Activated T-cell treated with anti-CD3 and anti-CD28 coated beads, Interleukin-2, amount 50 U/mL, for 24 hours (primary cell): Measurements from ENCODE around the gene KCNH4.

Experiments used
- DNase-seq: peaks from one replicate; pipeline ENCODE4 v3.0.0-alpha.2; 2020
- H3K27ac Mint-ChIP-seq: 2 replicates; pipeline ENCODE4 v1.8.0; 2020; ENCODE audit warnings: mild to moderate bottlenecking, mixed read lengths
- H3K27me3 Mint-ChIP-seq: 2 replicates; pipeline ENCODE4 v1.8.0; 2020; ENCODE audit warnings: mixed read lengths
- H3K36me3 Mint-ChIP-seq: 2 replicates; pipeline ENCODE4 v1.8.0; 2020; ENCODE audit warnings: low read depth, mixed read lengths
- H3K4me1 Mint-ChIP-seq: 2 replicates; pipeline ENCODE4 v1.8.0; 2020; ENCODE audit warnings: low read depth, mixed read lengths
- H3K4me3 Mint-ChIP-seq: 2 replicates; pipeline ENCODE4 v1.8.0; 2020; ENCODE audit warnings: mild to moderate bottlenecking, moderate library complexity, mixed read lengths
- H3K9me3 Mint-ChIP-seq: 2 replicates; pipeline ENCODE4 v1.8.0; 2020; ENCODE audit warnings: mixed read lengths

The KCNH4 gene

DNA sequence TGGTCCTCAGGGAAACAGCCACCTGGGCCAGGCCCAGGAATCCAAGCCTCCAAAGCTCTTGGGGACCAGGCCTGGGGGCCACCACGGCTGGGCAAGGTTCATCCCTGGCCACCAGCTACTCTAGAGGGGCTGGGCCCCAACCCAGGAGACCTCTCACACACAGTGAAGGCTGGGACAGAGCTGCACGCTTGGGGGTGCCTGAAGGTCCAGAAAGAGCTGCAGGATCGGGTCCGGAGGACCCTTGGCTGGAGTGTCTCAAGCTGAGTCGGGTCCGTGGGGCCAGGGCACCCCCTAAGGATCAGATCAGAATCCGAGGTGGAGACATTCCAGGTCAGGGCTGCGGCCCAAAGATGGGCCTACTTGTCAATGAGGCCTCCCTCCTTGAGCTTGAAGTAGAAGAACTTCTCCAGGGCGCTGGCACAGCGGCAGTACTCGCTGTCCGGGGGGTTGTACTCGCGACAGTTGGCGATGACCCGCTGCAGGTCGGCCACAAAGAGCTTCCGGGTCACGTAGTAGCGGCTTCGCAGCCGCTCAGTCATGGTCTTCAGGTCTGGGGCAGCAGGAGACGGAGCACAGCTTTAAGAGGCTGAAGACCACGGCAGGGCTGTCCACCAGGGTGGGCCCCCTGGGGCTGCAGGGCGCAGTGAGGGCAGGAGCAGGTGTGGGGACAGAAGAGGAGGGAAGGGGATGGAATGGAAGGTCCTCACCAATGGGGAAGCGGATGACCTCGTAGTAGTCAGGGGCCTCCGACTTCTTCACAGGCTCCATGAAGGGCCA is 67.5 kb downstream of the KCNH4 start:
- peaks cover 52% of the 10 kb centered on the region for H3K36me3 Mint-ChIP-seq

DNA sequence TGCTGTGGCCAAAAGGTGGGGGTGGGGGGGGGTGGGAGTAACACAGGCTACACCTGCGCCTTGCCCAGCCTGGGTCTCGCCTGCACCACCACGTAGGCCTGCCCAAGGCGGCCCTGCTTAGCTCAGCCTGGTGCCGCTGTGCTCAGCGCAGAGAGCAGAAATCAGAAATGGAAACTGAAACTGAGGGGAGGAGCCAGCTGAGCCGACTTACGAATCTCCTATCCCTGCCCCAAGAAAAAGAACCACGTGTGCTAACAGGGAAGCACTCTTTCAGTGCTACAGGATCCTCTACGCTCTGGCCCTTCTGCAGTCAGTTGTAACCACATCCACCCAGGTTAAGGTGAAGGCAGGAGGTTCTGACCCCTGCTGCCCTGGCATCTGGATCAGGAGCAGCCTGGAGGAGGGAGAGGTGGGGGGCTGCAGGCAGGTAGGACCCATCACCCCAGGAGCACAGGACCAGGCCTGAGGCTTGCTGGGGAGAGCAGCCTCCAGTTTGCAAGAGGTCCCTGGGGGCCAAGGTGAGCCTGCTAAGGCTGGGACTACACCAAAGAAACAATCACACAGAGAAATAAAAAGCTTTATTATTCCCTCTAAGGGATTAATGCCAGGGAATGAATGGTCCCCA is 68.3 kb downstream of the KCNH4 start, which contains the start of gene DHX58:
TSS of gene DHX58 (minus strand) at position 163 of the 625 bp plus-strand sequence. CDS start 822 bp downstream, outside the sequence.
- peak within 1 kb of the TSS; percentile 70 for H3K4me3 Mint-ChIP-seq
- DNase-seq: peak; percentile 80
- no peaks in the 10 kb centered on the region for H3K9me3 Mint-ChIP-seq
- peak within 1 kb of the TSS; percentile 96 for H3K27ac Mint-ChIP-seq
- H3K4me1 Mint-ChIP-seq: peaks cover 46% of the 10 kb centered on the region
- H3K36me3 Mint-ChIP-seq: peaks cover 44% of the 10 kb centered on the region
- no peaks in the 10 kb centered on the region for H3K27me3 Mint-ChIP-seq

More for the DNA sequence above, 67.5 kb downstream of the KCNH4 start:
- Mint-ChIP-seq H3K9me3 (no peaks in the 10 kb centered on the region), H3K4me1 (peaks cover 43% of the 10 kb centered on the region), H3K27ac (peak overlapping the region; percentile 96), H3K4me3 (no peak overlapping the region), H3K27me3 (no peaks in the 10 kb centered on the region)
- DNase-seq: no peak

DNA sequence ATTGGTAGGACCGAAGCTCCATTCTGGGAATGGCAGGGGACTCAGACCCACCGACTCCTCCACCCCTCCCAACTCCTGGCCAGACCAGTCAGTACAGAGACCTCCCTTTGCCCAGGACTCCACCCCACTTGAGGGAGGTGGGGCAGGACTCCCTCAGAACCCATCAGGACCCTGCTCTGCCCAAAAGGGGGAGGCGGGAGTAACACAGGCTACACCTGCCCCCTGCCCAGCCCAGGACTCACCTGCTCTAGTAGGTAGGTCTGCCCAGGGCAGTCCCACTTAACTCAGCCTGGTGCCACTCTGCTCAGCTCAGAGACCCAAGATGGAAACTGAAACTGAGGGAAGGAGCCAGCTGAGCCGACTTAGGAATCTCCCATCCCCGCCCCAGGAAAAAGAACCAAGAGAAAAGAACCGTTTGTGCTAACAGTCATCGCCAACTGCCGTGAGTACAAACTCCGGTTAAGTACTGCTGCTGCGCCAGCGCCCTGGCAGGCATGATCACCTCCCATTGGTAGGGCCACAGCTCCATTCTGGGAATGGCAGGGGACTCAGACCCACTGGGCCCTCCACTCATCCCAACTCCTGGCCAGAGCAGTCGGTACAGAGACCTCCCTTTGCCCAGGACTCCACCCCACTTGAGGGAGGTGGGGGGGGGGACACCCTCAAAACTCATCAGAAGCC is 68.9 kb downstream of the KCNH4 start:
- H3K4me3 Mint-ChIP-seq: peak overlapping the region; percentile 70
- peaks cover 48% of the 10 kb centered on the region for H3K4me1 Mint-ChIP-seq
- H3K27me3 Mint-ChIP-seq: no peaks in the 10 kb centered on the region
- peak overlapping the region; percentile 96 for H3K27ac Mint-ChIP-seq
- H3K36me3 Mint-ChIP-seq: peaks cover 37% of the 10 kb centered on the region
- no peak for DNase-seq
- no peaks in the 10 kb centered on the region for H3K9me3 Mint-ChIP-seq

DNA sequence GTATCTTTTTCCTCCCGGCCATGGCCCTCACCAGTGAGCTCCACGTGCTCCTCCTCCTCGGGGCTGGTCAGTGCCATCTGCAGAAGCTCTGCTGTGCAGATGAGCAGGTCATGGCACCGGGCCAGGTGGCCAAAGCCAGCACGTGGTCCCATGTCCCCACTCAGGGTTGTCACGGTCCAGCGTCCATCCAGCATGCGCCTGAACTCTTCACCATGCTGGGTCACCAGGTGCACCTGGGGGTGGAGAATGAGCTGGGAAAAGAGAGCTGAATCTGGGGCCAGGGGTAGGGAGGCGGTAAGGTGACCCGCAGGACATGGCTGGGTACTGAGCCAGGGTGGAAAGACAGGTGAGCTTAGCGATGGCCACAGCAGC is 69.7 kb downstream of the KCNH4 start:
- no peaks in the 10 kb centered on the region for H3K9me3 Mint-ChIP-seq
- H3K4me3 Mint-ChIP-seq: no peak overlapping the region
- H3K36me3 Mint-ChIP-seq: peaks cover 30% of the 10 kb centered on the region
- H3K4me1 Mint-ChIP-seq: peaks cover 46% of the 10 kb centered on the region
- no peaks in the 10 kb centered on the region for H3K27me3 Mint-ChIP-seq
- H3K27ac Mint-ChIP-seq: peak overlapping the region; percentile 35
- DNase-seq: no peak

DNA sequence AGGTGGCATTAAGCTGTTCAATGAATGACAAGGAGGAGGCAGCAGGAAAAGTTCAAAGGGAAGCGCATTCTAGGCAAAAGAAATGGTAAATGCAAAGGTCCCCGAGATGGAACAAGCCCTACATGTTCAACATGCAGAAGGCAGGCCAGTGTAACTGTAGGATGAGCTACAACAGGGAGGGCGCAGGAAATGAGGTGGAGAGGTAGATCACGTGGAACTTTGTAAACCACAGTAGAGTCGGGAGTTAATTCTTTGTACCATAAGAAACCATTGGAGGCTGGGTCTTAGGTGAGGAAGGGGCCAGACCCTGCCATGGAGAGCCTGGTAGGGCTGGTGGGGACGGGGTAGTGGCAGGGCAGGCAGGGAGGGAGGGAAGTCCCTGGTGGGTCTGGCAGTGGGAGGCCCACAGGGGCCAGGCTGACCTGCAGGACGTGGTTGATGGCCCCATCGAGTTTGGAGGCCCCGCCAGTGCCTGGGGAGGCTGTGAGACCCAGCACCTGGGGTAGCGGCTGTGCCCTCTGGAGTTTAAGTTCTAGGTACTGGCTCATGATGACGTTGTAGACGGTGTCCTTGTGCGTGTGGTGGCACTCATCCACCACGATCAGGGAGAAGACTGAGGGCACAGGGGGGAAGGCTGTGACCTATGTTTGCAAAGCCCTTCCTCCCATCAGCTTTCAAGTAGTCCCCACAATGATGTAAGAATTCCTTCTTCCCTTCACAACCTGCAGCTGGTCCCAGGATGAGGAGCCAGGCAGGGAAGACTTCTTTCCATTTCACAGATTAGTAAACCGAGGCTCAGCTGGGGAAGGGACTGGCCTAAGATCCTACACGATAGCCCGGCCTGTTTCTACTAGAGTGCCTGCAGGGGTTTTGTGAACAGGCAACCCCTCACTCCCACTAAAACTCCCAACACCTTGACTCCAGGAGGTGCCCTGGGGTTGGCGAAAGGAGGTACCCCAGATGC is 70.4 kb downstream of the KCNH4 start:
- Mint-ChIP-seq H3K27ac (peak overlapping the region; percentile 62), H3K4me1 (peaks cover 45% of the 10 kb centered on the region), H3K4me3 (no peak overlapping the region)

GRCh38 chr17:42109086-42109485 is 71.9 kb downstream of the KCNH4 start:
- Mint-ChIP-seq H3K4me3 (no peak overlapping the region), H3K27me3 (no peaks in the 10 kb centered on the region), H3K36me3 (peaks cover 12% of the 10 kb centered on the region), H3K9me3 (no peaks in the 10 kb centered on the region), H3K27ac (no peak overlapping the region), H3K4me1 (peaks cover 45% of the 10 kb centered on the region)
- no peak for DNase-seq

More for the DNA sequence above, 70.4 kb downstream of the KCNH4 start:
- Mint-ChIP-seq H3K27me3 (no peaks in the 10 kb centered on the region), H3K36me3 (peaks cover 23% of the 10 kb centered on the region), H3K9me3 (no peaks in the 10 kb centered on the region)
- DNase-seq: no peak

DNA sequence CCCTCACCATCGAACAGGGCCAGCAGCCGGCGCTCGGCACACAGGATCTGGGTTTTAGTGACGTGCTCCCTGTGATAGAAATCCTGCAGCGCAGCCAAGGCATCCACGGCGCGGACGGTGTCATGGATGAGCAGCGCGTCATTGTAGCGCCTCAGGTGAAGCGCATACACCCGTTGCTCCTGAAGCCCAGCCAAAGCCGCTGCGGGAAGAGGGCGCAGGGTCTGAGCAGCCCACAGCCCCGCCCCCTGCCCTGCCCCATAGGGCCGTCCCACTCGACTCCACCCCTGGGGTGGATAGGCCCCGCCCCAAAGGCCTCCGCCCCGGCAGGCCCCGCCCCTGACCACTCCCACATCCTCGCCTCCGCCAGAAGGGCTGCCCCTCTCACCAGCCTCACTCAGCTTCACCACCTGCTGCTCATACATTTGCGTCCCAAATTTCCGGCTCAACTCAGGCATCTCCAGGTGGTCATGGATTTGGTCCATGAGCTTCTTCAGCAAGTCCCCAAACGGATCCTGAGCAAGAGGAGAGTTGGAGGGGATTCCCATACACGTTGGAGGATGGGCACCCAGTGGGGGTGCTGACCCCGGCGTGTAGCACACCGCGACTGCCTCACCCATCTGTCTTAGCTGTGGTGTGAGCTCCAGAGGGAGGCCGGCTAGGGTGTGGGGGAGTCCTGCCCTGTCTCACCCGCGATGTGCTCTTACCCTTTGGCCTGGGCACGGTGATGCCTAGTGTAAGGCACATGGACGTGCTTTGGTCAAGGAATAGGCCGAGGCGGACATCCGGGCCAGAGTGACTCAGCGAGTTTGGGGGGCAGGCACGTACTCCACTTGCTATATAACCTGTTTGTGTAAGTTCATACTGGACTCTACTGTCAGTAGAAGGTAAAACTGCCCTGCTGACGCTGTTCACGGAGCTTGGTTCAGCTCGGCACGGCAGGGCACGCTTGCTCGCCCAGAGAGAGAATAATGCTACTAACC is 73.1 kb downstream of the KCNH4 start:
- DNase-seq: peak; percentile 99
- Mint-ChIP-seq H3K36me3 (peaks cover 5% of the 10 kb centered on the region), H3K4me1 (peaks cover 40% of the 10 kb centered on the region), H3K27ac (peak overlapping the region; percentile 80), H3K4me3 (peak overlapping the region; percentile 73), H3K9me3 (no peaks in the 10 kb centered on the region), H3K27me3 (no peaks in the 10 kb centered on the region)

DNA sequence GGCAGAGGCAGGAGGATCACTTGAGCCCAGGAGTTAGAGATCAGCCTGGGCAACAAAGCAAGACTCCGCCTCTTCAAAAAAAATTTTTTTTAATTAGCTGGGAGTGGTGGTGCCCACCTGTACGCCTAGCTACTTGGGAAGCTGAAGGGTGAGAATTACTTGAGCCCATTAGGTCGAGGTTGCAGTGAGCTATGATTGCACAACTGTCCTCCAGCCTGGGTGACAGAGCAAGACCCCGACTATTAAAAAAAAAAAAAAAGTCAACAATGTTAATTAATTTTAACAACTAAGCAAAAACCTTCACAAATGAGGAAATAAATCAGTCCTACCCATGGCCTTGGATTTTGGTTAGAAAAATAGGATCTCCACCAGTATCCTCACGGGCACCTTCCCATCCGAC is 73.8 kb downstream of the KCNH4 start:
- no peak for DNase-seq
- Mint-ChIP-seq H3K4me1 (peaks cover 34% of the 10 kb centered on the region), H3K36me3 (peaks cover 2% of the 10 kb centered on the region), H3K27ac (no peak overlapping the region), H3K4me3 (peak overlapping the region; percentile 73), H3K27me3 (no peaks in the 10 kb centered on the region), H3K9me3 (no peaks in the 10 kb centered on the region)
